ENCODE results near the gene DNAJC28.

Gene DNAJC28

DNA sequence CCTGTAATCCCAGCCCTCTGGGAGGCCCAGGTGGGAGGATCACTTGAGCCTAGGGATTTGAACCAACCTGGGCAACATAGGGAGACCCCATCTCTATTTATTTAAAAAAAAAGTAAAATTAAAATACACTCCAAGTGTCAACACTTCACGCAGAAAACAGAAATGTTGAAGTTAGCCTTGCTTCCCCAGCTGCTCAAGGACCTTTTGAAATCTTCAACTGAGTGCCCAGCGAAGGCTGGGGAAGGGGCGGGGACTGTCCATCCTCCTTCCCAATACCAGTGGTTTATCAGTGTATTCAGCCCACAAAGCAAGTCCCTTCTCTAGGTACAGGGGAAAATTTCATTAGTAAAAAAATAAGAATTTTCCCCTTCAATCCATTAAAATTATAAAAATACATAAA lies 2.2 kb upstream of the DNAJC28 start:
- Mint-ChIP-seq H3K27me3 (ENCODE audit: low read depth) (peaks cover 4% of the 10 kb centered on the region), H3K9me3 (no peaks in the 10 kb centered on the region), H3K4me1 (peaks cover 7% of the 10 kb centered on the region), H3K4me3 (peak overlapping the region; percentile 56 to 74 (median 72)), H3K36me3 (ENCODE audit: low read depth) (peaks cover 5% of the 10 kb centered on the region), H3K27ac (no peak overlapping the region)
- TF ChIP-seq, protein P1, sequence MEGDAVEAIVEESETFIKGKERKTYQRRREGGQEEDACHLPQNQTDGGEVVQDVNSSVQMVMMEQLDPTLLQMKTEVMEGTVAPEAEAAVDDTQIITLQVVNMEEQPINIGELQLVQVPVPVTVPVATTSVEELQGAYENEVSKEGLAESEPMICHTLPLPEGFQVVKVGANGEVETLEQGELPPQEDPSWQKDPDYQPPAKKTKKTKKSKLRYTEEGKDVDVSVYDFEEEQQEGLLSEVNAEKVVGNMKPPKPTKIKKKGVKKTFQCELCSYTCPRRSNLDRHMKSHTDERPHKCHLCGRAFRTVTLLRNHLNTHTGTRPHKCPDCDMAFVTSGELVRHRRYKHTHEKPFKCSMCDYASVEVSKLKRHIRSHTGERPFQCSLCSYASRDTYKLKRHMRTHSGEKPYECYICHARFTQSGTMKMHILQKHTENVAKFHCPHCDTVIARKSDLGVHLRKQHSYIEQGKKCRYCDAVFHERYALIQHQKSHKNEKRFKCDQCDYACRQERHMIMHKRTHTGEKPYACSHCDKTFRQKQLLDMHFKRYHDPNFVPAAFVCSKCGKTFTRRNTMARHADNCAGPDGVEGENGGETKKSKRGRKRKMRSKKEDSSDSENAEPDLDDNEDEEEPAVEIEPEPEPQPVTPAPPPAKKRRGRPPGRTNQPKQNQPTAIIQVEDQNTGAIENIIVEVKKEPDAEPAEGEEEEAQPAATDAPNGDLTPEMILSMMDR (IDR thresholded peaks at IDR 0.05; ENCODE audit: unreplicated experiment in 3 of 3), result no peak

DNA sequence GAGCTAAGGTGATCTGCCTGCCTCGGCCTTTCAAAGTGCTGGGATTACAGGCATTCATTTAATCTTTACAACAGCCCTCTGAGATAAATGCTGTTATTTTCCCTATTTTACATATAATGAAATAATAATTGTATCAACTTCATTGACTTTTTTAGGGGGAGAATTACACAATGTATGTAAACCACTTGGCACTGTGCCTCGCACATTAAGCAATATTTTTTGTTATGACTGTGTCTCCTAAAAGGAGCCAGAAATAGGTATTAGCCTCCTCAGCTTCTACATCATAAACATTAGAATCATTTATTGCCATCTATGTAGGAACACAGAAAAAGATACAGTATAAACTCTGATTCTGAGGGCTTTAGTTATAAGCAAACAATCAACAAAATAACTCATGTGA lies 1.1 kb upstream of the DNAJC28 start:
- H3K27ac Mint-ChIP-seq, result no peak overlapping the region
- peaks cover 12% of the 10 kb centered on the region for H3K36me3 Mint-ChIP-seq (ENCODE audit: low read depth)
- TF ChIP-seq, protein P1 (IDR thresholded peaks at IDR 0.05; ENCODE audit: unreplicated experiment in 3 of 3), result no peak
- H3K4me1 Mint-ChIP-seq, result peaks cover 7% of the 10 kb centered on the region
- peak overlapping the region in 2 of 3 experiments; percentile 68 to 69 for H3K4me3 Mint-ChIP-seq
- H3K9me3 Mint-ChIP-seq, result no peaks in the 10 kb centered on the region
- peaks cover 4% of the 10 kb centered on the region for H3K27me3 Mint-ChIP-seq (ENCODE audit: low read depth)

DNA sequence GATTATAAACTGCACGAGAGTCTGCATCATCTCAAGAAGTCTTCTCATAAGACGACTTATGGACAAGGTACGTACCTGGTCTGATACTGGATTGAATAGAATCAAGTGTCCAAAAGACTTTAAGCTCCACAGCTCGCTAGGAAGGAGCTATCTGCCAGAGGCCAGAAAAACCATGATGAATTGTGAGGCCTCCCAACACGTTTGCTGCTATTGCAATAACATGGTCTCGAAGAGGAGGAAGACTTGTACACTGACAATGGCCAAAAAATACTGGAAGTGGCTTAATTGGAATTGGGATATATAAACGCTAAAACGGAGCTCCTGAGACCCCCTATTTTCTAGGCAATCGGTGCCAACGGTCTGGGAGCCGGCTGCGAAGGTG lies 534 bp downstream of the DNAJC28 start:
- Mint-ChIP-seq H3K27ac (peak overlapping the region; percentile 86 to 96 (median 91)), H3K4me1 (peaks cover 7% of the 10 kb centered on the region), H3K9me3 (no peaks in the 10 kb centered on the region), H3K27me3 (ENCODE audit: low read depth) (no peaks in the 10 kb centered on the region), H3K36me3 (ENCODE audit: low read depth) (peaks cover 12% of the 10 kb centered on the region), H3K4me3 (peak overlapping the region; percentile 88 to 91 (median 89))
- TF ChIP-seq, protein P1 (IDR thresholded peaks at IDR 0.05; ENCODE audit: unreplicated experiment in 3 of 3), result no peak

DNA sequence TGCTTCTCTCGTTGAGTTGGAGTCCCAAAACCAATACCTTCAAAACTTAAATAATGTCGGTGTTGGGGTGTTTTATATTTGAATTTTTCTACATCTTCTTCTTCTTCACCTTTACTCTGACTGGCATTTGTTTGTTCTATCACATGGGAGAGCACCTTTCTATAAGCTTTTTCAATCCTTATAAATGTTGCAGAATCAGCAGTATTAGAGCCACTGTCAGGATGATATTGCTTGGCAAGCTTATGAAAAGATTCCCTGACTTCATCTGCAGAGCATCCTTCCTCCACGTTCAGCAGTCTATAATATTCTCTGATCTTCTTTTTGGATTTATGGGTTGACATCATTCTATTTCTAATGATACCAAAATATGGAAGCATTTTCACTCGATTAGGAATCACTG lies 2.6 kb downstream of the DNAJC28 start:
- Mint-ChIP-seq H3K36me3 (ENCODE audit: low read depth) (peaks cover 12% of the 10 kb centered on the region), H3K27me3 (ENCODE audit: low read depth) (no peaks in the 10 kb centered on the region), H3K9me3 (no peaks in the 10 kb centered on the region), H3K4me3 (peak overlapping the region; percentile 42 to 66 (median 64)), H3K27ac (no peak overlapping the region), H3K4me1 (peaks cover 7% of the 10 kb centered on the region)
- TF ChIP-seq, protein P1 (IDR thresholded peaks at IDR 0.05; ENCODE audit: unreplicated experiment in 3 of 3), result no peak

DNA sequence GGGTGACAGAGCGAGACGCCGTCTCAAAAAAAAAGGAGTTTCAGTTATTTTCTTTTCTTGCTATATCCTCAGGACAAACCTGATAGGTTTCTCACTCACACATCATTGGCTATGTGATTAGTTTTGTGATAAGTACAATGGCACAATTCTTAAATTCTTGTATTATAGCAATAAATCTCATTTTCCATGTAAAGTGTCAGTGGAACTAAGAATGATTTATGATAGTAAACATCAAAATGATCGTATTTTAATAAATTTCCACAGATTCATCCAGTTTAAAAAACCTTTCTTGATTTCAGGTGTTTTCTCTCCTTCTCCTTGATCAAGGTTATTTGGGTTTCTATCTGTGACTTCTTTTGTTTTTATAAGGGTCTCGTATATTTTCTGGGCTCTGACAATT lies 3.5 kb downstream of the DNAJC28 start:
- H3K27ac Mint-ChIP-seq, result no peak overlapping the region
- H3K27me3 Mint-ChIP-seq (ENCODE audit: low read depth), result no peaks in the 10 kb centered on the region
- TF ChIP-seq, protein P1 (IDR thresholded peaks at IDR 0.05; ENCODE audit: unreplicated experiment in 3 of 3), result no peak
- H3K4me1 Mint-ChIP-seq, result peaks cover 7% of the 10 kb centered on the region
- peaks cover 12% of the 10 kb centered on the region for H3K36me3 Mint-ChIP-seq (ENCODE audit: low read depth)
- H3K4me3 Mint-ChIP-seq, result no peak overlapping the region
- H3K9me3 Mint-ChIP-seq, result no peaks in the 10 kb centered on the region

DNA sequence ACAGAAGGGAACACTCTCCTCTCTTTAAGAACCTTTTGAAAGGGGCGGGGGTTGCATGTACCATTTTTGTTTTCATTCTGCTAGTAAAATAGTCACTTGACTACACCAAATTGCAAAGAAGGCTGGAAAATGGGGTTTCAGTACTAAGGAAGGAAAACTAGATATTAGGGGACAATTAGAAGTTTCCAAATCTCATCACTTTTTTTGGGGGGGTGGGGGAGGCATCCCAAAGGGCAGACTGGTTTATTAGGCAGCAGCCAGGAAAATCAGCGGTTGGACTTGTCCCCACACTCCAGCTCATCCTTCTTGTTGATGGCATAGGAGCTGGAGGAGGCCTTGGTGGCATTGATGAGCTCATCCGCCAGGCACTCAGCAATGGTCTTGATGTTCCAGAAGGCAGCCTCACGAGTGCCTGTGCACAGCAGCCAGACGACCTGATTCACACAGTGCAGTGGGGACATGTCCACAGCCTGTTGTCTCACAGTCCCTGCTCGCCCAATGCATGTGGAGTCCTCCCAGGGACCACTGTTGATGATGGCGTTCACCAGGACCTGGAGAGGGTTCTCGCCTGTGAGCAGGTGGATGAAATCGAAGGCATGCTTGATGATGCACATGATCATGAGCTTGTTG lies 10.1 kb downstream of the DNAJC28 start:
- H3K27me3 Mint-ChIP-seq (ENCODE audit: low read depth), result no peaks in the 10 kb centered on the region
- peak overlapping the region; percentile 86 to 95 (median 92) for H3K4me3 Mint-ChIP-seq
- H3K27ac Mint-ChIP-seq, result no peak overlapping the region
- peaks cover 15% of the 10 kb centered on the region for H3K4me1 Mint-ChIP-seq
- H3K9me3 Mint-ChIP-seq, result no peaks in the 10 kb centered on the region
- no peaks in the 10 kb centered on the region for H3K36me3 Mint-ChIP-seq (ENCODE audit: low read depth)
- TF ChIP-seq, protein P1 (IDR thresholded peaks at IDR 0.05; ENCODE audit: unreplicated experiment in 3 of 3), result no peak
